Effector CD8-positive, alpha-beta T cell (primary cell): ENCODE measurements around the gene PLCB3.

ENCODE experiments used
- DNase-seq: peaks from one replicate; lab custom pipeline; 2025; lab: John Stamatoyannopoulos, UW

The PLCB3 gene

DNA sequence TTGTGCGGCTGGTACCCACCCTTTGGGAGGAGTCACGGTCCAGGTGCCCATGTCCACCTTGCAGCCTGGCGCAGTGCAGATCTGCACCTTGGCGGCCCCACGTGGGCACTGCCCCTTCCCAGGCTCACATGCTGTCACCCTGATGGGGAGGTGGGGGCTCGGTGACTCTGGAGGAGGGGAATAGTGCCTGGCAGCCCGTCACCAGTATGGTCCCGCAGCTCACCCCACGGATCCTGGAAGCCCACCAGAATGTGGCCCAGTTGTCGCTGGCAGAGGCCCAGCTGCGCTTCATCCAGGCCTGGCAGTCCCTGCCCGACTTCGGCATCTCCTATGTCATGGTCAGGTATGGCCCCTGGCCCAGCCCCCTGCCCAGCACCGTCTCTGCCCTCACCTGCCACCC lies 30.5 kb upstream of the PLCB3 start:
- no peak for DNase-seq

- no peak for DNase-seq
Measured at GRCh38 chr11:64222651-64223000, 28.7 kb upstream of the PLCB3 start.

GRCh38 chr11:64223001-64223651 lies 28.2 kb upstream of the PLCB3 start:
- no peak for DNase-seq

GRCh38 chr11:64224151-64224890 lies 27.0 kb upstream of the PLCB3 start:
- no peak for DNase-seq

GRCh38 chr11:64224891-64225607 lies 26.3 kb upstream of the PLCB3 start:
- no peak for DNase-seq

DNA sequence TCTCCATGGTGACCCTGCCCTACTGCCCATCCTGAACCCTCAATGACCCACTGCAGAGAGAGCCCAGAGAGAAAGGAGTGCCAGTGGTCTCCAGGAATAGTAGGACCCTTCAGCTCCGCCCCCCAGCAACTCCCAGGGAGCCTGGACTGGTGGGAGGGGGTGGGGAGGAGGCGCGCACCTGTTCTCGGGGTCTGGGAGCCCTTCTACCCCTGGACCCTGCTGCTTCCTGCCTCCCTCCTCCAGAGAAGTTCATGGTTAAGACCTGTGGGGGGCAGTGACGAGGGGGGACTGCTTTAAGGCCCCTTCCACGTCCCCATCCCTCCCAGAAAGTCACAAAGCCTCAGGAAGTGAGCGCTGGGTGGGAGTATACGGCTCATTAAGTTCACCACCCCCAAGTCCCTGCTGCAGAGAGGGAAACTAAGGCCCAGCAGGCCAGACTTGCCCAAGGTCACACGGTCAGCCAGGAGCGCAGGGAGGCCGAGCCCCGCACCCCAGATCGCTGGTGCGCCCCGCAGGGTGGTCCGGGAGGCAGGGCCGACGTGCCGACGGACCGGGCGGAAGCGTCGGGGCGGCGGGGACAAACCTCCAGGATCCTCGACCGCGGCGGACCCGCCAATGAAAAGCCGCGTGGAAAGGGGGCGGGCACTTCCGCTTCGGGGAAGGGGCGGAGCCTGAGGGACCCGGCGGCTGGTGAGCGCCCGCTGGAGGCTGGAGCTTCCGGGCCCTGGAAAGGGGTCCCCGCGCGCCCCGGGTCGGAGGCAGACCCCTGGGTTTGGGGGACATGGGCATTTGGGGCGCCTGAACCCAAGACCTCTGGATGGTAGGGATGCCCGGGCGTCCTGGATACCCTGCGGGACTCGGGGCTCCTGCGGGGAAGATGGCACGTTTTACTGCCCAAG lies 25.5 kb upstream of the PLCB3 start, which contains the start of the genes NUDT22 and TRPT1:
NUDT22 (plus strand) TSS at position 667 of the 899 bp plus-strand sequence. CDS start 379 bp downstream, outside the sequence.
TRPT1 (minus strand) TSS at position 579 of the 899 bp plus-strand sequence; CDS start at position 253, 326 bp downstream.
- DNase-seq, result peak; percentile 84

- peak; percentile 49 for DNase-seq
Measured at GRCh38 chr11:64226507-64227051, 24.8 kb upstream of the PLCB3 start.

- no peak for DNase-seq
Measured at GRCh38 chr11:64227405-64227956, 23.8 kb upstream of the PLCB3 start.

- DNase-seq, result no peak
Measured at GRCh38 chr11:64229090-64229743, 22.1 kb upstream of the PLCB3 start.

- DNase-seq, result no peak
Measured at GRCh38 chr11:64229744-64230170, 21.6 kb upstream of the PLCB3 start.

GRCh38 chr11:64230171-64230984 lies 21.0 kb upstream of the PLCB3 start, which contains the start of gene DNAJC4:
Gene DNAJC4 (plus strand): TSS chr11:64230548. CDS start chr11:64230855, 307 bp downstream.
- peak; percentile 78 for DNase-seq

GRCh38 chr11:64230985-64231365 lies 20.4 kb upstream of the PLCB3 start:
- no peak for DNase-seq

- DNase-seq, result no peak
Measured at GRCh38 chr11:64231546-64231945, 19.8 kb upstream of the PLCB3 start.

DNA sequence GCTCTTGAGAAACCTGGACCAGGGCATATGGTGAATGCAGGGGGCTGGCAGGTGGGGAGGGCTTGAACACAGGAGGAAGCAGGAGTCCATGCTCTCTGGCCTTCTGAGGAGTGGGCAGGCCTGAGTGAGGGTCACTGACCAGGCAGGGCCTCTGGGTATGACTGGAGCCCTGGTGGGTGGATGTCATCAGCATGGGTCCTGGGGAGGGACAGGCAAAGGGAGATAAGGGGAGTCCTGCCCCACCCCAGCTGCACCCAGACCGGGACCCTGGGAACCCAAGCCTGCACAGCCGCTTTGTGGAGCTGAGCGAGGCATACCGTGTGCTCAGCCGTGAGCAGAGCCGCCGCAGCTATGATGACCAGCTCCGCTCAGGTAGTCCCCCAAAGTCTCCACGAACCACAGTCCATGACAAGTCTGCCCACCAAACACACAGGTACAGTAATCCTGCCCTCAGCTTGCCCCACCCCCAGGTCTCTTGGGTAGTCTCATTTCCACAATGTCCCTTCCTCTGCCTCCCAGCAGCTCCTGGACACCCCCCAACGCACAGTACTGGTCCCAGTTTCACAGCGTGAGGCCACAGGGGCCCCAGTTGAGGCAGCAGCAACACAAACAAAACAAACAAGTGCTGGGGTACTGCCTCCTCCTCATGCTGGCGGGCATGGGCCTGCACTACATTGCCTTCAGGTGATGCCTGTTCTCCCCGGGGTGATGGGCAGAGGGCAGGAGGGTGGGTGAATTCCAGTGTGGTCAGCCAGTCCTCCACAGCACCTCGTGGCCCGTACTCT lies 19.0 kb upstream of the PLCB3 start:
- no peak for DNase-seq

DNA sequence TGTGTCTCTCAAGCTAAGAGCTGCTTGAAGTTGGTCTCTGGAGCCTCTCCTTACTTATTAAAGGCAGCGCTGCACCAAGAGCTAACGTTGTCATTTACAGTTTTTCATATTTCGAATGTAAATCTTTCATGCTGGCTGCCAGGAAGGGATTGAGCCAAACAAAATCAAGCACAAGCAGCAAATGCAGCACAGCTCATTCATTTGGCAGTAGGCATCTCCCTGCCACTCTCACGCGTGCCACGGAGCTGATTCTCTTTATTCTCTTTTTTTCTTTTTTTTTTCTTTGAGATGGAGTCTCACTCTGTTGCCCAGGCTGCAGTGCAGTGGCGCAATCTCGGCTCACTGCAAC lies 18.4 kb upstream of the PLCB3 start:
- DNase-seq, result no peak

DNA sequence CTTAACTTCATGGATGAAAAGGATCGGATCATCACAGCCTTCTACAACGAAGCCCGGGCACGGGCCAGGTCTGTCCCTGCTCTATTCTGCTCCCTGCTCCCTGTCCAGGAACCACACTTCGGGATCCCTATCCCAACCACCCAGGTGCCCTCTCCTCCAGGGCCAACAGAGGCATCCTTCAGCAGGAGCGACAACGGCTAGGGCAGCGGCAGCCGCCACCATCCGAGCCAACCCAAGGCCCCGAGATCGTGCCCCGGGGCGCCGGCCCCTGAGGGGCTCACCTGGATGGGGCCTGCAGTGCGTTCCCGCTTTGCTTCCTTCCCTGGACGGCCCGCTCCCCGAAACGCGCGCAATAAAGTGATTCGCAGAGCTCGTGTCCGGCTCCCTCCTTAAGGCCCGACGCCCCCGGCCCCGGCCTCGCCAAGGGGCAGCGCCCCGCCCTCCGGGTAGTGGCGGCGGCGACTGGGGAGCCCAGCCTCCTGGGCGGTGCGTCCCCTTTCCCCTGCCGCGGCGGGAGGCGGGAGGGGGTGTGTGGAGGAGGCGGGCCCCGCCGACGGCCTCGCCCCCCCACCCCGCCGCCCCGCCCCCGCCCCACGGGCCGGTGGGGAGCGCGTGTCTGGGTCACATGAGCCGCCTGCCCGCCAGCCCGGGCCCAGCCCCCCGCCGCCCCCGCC lies 17.3 kb upstream of the PLCB3 start, which contains the start of gene VEGFB:
VEGFB (plus strand) TSS at position 672 of the 674 bp plus-strand sequence. CDS start 250 bp downstream, outside the sequence.
- peak; percentile 67 for DNase-seq

DNA sequence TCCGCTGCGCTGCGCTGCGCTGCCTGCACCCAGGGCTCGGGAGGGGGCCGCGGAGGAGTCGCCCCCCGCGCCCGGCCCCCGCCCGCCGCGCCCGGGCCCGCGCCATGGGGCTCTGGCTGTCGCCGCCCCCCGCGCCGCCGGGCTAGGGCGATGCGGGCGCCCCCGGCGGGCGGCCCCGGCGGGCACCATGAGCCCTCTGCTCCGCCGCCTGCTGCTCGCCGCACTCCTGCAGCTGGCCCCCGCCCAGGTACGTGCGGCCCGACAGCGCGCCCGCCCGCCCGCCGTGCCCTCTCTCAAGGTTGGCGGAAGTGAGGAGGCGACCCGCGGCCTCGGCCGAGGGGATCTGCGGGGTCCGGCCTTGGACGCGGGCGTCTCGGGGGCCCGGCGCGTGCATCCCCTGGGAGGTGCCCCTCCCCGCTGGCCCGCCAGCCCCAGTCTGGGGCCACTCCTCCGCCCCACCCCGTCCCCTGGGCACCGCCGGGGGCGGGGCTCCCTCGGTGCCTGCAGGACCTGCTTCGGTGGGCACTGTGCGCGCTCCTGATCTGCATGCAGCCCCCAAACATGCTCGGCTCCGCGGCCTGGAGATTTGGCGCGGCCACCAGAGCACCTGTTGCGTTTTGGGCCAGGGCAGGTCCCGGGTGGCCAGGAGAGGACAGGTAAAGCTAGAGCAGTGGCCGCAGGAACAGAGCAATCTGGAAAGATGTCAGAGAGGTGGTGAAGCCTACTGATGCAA lies 16.5 kb upstream of the PLCB3 start:
- DNase-seq, result peak; percentile 40
